M059J (cell line): Measurements from ENCODE around the gene MYO7A. TPM values are rescaled to one million over a fixed set of nuclear protein-coding genes. Genes with fewer than 3 reads are reported as not detected.

Experiments
- DNase-seq: peaks from one replicate; pipeline ENCODE4 v3.0.0-alpha.2; 2012; ENCODE audit warnings: low read depth
- total RNA-seq: library from RNA; depleted of rRNA; stranded (reverse); fragments of >200 nt; shearing (Covaris generic); gene quantifications from 2 replicates; pipeline ENCODE4 v1.2.3, GENCODE V29; 2014

MYO7A gene
- total RNA-seq, 1 experiment from 2014 or later = not detected

DNA sequence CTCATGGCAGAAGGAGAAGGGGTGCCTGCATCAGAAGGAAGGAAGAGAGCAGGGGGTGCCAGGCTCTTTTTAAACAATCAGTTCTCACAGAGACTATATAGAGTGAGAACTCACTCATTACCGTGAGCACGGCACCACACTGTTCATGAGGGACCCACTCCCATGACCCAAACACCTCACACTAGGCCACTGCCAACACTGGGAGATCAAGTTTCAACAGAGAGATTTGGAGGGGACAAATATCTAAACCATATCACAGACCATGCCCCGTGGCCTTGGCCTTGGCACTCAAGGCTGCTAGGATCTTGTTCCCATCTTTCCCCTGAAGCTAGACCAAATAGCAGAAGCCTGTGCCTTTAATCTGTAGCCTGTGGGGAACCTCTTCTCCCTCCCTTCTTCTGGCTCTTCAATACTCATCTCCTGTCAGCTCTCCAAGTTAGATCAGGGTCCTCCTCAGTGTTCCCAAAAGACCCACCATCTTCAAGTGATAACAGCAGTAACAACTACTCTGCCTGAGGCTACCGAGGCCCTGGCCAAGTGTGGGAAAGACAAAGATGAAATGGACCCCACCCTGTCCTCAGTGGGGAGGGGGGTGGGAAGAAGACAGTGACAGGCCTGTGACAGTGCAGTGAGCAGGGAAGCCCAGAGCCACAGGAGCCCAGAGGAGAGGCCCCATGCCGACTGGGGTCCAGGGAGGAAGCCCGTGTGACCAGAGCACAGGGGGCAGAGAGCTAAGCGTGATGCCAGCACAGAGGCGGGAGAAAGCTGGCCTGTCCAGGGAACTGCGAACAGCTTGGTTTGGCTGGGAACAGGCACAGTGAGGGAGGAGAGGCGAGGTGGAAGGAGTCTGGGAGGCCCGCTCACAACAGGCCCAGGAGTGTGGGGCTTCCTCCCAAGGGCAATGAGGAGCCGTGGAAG lies 72.6 kb downstream of the MYO7A start:
- no peak for DNase-seq

- no peak for DNase-seq
Observed at GRCh38 chr11:77201370-77201769, 73.3 kb downstream of the MYO7A start.

GRCh38 chr11:77201991-77202841 lies 74.2 kb downstream of the MYO7A start:
- DNase-seq = no peak

GRCh38 chr11:77202941-77203900 lies 75.2 kb downstream of the MYO7A start:
- no peak for DNase-seq

DNA sequence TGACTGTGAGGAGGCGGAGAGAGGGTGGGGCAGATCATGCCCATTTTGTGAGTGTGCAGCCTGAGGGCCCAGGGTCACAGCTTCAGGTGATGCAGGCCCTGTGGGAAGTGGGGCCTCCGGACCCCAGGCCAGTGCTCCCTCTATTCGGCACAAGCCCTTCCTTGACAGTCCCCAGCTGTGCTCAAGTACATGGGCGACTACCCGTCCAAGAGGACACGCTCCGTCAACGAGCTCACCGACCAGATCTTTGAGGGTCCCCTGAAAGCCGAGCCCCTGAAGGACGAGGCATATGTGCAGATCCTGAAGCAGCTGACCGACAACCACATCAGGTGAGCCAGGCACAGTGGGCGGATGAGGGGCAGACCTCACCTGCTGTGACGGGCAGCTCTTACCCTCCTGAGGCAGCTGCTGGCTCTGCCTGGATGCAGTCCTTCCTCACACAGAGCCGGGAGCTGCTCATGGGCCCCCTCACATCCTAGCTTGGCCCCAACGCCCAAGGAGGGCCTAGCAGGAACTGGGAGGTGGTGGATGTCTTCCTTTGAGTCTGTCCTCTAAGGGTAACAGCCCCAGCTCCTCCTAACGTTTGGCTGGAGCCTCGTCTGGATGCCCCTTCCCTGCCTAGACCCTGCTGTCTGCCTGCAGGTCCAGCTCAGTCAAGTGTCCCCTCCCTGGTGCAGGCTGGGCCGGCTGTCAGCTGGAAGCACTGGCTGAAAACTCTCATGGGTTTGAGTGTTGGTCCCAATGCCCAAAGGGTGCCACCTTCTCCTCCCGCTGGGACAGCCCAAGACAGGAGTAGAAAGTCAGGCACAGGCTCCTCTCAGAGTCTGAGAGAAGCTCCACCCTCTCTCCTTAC lies 76.1 kb downstream of the MYO7A start:
- no peak for DNase-seq

DNA sequence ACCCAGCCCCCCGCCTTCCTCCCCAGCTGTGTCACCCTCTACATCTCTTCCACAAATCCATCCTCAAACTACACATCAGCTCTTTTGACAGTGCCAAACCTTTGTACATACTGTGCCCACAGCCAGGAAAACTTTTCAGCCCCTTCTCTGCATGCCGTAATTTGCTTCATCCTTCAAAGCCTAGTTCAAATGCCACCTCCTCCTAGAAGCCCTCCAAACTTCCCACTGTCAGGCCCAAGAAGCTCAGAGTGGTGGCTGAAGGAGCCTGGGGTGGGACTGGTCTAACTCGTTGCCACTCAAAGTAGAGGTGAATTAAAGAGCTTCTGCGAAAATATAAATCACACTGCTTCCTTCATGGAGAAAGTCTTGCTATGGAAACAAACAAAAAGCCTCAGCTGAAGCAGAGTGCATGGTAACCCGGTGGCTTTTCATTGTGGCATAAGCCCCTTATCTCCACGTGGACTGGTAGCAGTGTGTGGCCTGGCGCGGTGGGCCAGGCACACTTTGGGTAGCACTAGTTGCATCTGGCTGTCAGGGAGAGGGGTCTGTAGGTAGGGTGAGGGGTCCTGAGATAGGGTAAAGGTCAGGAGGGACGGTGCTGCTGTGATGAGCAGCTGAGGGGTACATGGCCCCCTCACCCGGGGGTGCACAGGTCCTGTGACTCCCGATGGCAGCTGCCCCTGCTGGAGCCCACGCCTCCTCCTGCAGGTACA lies 76.9 kb downstream of the MYO7A start:
- no peak for DNase-seq

GRCh38 chr11:77205467-77206263 lies 77.6 kb downstream of the MYO7A start:
- no peak for DNase-seq

DNA sequence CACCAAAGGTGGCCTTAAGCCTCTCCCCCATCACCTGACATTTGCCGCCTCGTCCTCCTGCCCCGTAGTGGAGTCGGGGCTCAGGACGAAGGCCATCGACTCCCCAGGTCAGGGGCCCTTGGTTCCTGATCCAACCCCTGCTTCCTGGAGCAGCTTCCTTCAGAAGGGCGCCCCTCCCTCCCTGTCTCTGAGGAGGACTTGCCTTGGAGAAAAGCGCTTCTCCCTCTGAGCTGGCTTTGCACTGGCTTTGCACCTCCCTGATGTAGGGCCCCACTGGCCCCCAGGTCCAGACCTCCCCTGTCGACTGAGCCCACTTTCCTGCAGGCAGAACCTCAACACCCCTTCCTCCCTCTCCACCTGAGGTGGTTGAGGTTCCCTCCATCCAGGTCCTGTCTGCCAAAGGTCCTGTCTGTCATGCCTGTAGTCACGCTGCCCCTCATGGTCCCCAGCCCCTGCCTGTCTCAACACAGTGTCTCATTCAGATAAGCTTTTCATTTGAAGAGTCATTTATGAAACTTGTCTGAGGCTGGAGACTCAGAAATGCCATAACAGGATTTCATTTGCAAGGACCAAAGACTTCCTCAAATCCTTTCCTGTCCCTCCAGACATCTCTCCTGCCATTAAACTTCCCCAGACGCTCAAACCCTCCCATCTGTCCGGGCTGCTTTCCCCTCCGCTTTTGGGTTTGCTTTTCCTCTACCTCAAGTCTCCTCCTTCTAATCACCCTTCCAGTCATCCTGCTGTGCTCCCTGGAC lies 78.4 kb downstream of the MYO7A start:
- DNase-seq = no peak

DNA sequence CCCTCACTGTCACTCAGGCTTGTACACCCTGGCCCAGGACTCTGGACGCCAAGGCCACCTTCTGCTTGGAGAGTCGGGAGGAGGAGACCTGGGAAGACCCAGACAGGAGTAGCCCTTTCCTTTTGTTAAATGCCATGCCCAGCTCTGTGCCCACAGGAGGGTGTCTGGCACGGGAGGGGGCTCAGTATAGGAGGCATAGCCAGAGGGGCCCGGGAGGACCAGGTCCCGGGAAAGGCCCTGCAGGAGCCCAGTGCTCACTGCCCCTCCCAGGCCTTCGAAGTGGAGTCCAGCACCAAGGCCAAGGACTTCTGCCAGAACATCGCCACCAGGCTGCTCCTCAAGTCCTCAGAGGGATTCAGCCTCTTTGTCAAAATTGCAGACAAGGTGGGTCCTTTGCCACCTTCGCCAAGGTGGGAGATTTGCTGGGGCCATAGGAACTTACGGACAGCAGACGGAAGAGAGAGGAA lies 79.0 kb downstream of the MYO7A start:
- no peak for DNase-seq

GRCh38 chr11:77207618-77208313 lies 79.7 kb downstream of the MYO7A start:
- no peak for DNase-seq

DNA sequence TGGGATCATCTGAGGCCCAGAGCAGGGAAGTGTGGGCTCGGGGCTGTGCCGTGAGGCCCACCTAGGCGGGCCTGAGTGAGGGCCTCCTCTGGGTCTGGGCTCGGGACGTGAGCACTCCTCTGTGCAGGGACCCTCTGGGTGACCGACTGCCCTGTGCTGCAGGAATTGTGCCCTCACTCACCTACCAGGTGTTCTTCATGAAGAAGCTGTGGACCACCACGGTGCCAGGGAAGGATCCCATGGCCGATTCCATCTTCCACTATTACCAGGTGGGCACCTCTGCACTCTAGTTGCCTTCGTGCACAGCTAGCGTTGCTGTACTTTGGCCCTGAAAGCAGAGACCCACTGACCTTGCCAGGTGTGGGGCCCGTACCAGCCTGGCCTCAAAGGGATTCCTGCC lies 80.5 kb downstream of the MYO7A start:
- DNase-seq = no peak

DNA sequence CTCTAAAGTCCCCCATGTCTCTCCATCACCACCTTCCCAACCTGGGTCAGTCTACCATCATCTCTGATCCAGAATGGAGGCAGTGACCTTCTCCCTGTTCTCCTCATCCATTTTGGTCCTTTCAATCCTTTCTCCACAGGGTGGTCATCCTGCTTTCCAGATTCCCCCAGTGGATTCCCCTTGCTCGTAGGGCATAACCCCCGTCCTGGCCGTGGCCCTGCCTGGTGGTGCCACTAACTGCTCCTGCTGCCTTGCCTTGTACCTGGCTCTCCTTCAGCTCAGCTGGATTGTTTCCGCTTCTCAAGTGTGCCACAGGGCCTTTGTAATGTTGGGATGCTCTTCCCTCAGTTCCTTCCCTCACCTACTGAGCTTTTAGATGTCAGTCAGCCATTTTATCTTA lies 81.6 kb downstream of the MYO7A start:
- DNase-seq = no peak

GRCh38 chr11:77211040-77211451 lies 83.0 kb downstream of the MYO7A start:
- DNase-seq = no peak

DNA sequence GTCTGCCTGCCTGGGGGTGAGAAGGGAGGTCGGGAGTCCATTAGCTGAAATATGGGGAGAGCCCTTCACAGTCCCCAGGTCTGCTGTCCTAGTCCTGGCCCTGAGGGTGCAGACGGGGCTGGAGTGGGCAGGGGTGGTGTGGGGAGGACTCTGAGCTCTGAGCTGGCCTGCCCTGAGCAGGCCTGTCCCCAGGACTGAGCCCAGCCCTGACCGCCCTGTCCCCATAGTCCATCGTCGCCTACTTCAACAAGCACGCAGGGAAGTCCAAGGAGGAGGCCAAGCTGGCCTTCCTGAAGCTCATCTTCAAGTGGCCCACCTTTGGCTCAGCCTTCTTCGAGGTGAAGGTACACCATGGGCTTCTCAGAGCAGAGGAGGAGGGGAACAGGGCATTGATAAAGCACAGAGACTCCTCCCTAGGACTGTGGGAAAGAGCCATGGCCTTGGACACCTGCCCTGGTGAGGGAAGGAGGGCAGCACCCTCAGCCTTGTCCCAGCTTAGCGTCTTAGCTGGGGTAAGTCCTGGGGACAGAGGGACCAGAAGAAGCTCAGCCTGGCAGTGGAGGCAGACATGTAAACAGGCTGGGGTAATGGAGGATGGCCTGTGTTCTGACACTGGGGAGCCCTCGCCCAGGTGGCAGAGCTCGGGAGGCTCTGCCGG lies 83.7 kb downstream of the MYO7A start:
- no peak for DNase-seq

GRCh38 chr11:77212314-77213007 lies 84.4 kb downstream of the MYO7A start:
- DNase-seq = no peak

DNA sequence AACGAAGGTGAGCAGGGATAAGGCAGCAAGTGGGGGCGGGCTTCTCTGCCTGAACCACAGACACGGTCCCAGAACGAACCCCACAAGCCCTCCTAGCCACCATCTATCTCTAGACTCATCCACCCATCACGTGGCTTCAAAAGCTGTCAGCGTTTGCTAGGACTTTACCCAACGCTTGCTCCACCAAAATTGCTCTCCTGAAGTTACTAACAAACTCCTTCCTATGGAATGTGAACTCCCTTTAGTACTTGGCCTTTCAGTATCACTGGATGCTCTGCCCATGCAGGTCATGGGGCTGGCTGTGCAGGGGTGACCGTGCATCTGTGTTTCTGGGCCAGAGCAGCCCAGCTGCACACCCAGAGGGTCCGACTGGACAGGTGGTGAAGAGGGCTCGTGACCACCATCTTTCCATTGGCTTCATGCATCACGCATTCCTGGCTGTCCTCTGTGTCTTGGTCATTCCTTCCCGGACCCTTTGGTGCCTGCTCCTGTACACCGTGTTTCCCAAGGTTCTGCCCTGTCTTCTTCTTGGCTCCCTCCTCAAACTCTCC lies 85.1 kb downstream of the MYO7A start:
- DNase-seq = no peak
